RKO (cell line): ENCODE results near the gene FBXO10.
"Not testable (repeated sequence)": the region's sequence is repeated elsewhere in the genome, so short reads cannot be mapped to it uniquely, and the experiment has no call there.

Experiments
- DNase-seq: peaks from one replicate; pipeline ENCODE4 v3.0.0-alpha.2; 2016; ENCODE audit warnings: low spot score

The FBXO10 gene

GRCh38 chr9:37550781-37551180, 25.4 kb downstream of the FBXO10 start:
- no peak for DNase-seq

GRCh38 chr9:37549527-37549926, 26.7 kb downstream of the FBXO10 start:
- DNase-seq = no peak

- no peak for DNase-seq
Measured at GRCh38 chr9:37547328-37547878, 28.8 kb downstream of the FBXO10 start.

- DNase-seq = no peak
Measured at GRCh38 chr9:37543468-37543867, 32.7 kb downstream of the FBXO10 start.

GRCh38 chr9:37542895-37543294, 33.3 kb downstream of the FBXO10 start:
- DNase-seq = no peak

GRCh38 chr9:37542488-37542887, 33.7 kb downstream of the FBXO10 start:
- DNase-seq = no peak

- no peak for DNase-seq
Measured at GRCh38 chr9:37541465-37541864, 34.7 kb downstream of the FBXO10 start.

GRCh38 chr9:37540634-37541033, 35.5 kb downstream of the FBXO10 start:
- no peak for DNase-seq

GRCh38 chr9:37539634-37540033, 36.5 kb downstream of the FBXO10 start:
- DNase-seq = no peak

GRCh38 chr9:37538099-37538498, 38.1 kb downstream of the FBXO10 start:
- DNase-seq = no peak

- no peak for DNase-seq
Measured at GRCh38 chr9:37534901-37535300, 41.3 kb downstream of the FBXO10 start.

- no peak for DNase-seq
Measured at GRCh38 chr9:37534412-37534811, 41.8 kb downstream of the FBXO10 start.

GRCh38 chr9:37531699-37532098, 44.5 kb downstream of the FBXO10 start:
- DNase-seq = no peak

- DNase-seq = no peak
Measured at GRCh38 chr9:37528652-37529471, 47.3 kb downstream of the FBXO10 start.

- no peak for DNase-seq
Measured at GRCh38 chr9:37523916-37524315, 52.3 kb downstream of the FBXO10 start.

- no peak for DNase-seq
Measured at GRCh38 chr9:37522971-37523370, 53.2 kb downstream of the FBXO10 start.

- DNase-seq = no peak
Measured at GRCh38 chr9:37521111-37521510, 55.1 kb downstream of the FBXO10 start.

- no peak for DNase-seq
Measured at GRCh38 chr9:37520641-37521040, 55.5 kb downstream of the FBXO10 start.

- DNase-seq = no peak
Measured at GRCh38 chr9:37517923-37518322, 58.3 kb downstream of the FBXO10 start.

- no peak for DNase-seq
Measured at GRCh38 chr9:37515620-37516258, 60.4 kb downstream of the FBXO10 start.

GRCh38 chr9:37514999-37515398, 61.2 kb downstream of the FBXO10 start:
- DNase-seq = no peak

- DNase-seq = not testable (repeated sequence)
Measured at GRCh38 chr9:37514415-37514814, 61.8 kb downstream of the FBXO10 start.

- DNase-seq = no peak
Measured at GRCh38 chr9:37512437-37512836, 63.7 kb downstream of the FBXO10 start.
